ENCODE measurements around the gene CLCF1.

DNA sequence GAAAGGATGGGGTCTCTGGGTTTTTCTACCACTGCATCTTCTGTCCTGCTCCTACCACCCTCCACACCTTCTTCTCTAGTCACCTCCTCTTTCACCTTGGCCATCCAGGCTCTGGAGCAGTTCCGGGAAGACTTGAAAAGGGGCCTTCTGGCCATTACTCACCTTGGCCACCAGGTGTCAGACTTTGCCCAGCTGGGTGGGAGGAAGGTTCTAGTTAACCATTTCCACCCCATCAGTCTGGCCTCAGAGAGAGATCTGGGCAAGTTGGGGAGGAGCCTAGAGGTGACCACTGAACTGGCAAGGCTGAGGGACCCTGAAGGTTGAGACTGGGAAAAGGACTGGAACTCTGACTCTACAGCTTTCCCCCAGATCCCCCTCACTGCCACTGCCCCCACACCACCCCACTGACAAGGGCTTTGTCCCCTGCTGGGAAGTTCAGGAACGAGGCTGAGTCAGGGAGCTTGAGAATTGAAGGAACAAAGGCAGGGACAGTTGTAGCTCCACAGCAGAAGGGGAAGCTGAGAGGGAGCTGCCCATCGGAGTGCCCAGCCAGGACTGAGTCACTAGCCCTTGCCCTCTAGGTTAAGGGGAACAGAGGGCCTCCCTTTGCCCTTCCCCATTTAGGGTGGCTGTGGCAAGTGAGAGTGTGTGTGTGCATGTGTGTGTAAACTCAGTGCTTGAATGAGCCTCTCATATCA is 16.4 kb downstream of the CLCF1 start:
- TF ChIP-seq, protein P1, sequence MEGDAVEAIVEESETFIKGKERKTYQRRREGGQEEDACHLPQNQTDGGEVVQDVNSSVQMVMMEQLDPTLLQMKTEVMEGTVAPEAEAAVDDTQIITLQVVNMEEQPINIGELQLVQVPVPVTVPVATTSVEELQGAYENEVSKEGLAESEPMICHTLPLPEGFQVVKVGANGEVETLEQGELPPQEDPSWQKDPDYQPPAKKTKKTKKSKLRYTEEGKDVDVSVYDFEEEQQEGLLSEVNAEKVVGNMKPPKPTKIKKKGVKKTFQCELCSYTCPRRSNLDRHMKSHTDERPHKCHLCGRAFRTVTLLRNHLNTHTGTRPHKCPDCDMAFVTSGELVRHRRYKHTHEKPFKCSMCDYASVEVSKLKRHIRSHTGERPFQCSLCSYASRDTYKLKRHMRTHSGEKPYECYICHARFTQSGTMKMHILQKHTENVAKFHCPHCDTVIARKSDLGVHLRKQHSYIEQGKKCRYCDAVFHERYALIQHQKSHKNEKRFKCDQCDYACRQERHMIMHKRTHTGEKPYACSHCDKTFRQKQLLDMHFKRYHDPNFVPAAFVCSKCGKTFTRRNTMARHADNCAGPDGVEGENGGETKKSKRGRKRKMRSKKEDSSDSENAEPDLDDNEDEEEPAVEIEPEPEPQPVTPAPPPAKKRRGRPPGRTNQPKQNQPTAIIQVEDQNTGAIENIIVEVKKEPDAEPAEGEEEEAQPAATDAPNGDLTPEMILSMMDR (IDR thresholded peaks at IDR 0.05), result peak; percentile 93 to 99 (median 97)
- peak; percentile 53 to 79 (median 74) for TF ChIP-seq POLR2AphosphoS5 (IDR thresholded peaks at IDR 0.05)

Data from transverse colon (tissue), 4 donors.